SH-SY5Y (cell line): ENCODE results near the gene CCDC200.

ENCODE experiments used
- GATA2 ChIP-seq: IDR thresholded peaks from 2 replicates; pipeline ENCODE4 v1.6.1; 2011; ENCODE audit warnings: mild to moderate bottlenecking, low read depth, low read length
- GATA3 ChIP-seq: IDR thresholded peaks from 2 replicates; pipeline ENCODE4 v1.6.1; 2011; ENCODE audit warnings: low read depth, mild to moderate bottlenecking, low read length, moderate library complexity

GRCh38 chr17:43217614-43218087 lies 10.8 kb downstream of the CCDC200 start:
- TF ChIP-seq GATA2 (no peak), GATA3 (no peak)
